CD4-positive, alpha-beta T cell treated with Interleukin-4 for 4 hours (primary cell): ENCODE measurements around the gene OSBPL8.
"Not testable (repeated sequence)": the region's sequence is repeated elsewhere in the genome, so short reads cannot be mapped to it uniquely, and the experiment has no call there.

ENCODE experiments used
- DNase-seq: peaks from one replicate; pipeline ENCODE4 v3.0.0-alpha.2; 2020

Gene OSBPL8

GRCh38 chr12:76346798-76347420, 212.7 kb downstream of the OSBPL8 start:
- no peak for DNase-seq

GRCh38 chr12:76346236-76346635, 213.3 kb downstream of the OSBPL8 start:
- DNase-seq = no peak

- no peak for DNase-seq
Observed at GRCh38 chr12:76345569-76345968, 214.0 kb downstream of the OSBPL8 start.

- DNase-seq = no peak
Observed at GRCh38 chr12:76341436-76342030, 218.0 kb downstream of the OSBPL8 start.

- no peak for DNase-seq
Observed at GRCh38 chr12:76340680-76341435, 218.7 kb downstream of the OSBPL8 start.

GRCh38 chr12:76337583-76337982, 222.0 kb downstream of the OSBPL8 start:
- no peak for DNase-seq

- DNase-seq = no peak
Observed at GRCh38 chr12:76332606-76333005, 227.0 kb downstream of the OSBPL8 start.

- no peak for DNase-seq
Observed at GRCh38 chr12:76329606-76330005, 230.0 kb downstream of the OSBPL8 start.

GRCh38 chr12:76329159-76329558, 230.4 kb downstream of the OSBPL8 start:
- no peak for DNase-seq

- DNase-seq = not testable (repeated sequence)
Observed at GRCh38 chr12:76319595-76320319, 239.8 kb downstream of the OSBPL8 start.

GRCh38 chr12:76318773-76319594, 240.6 kb downstream of the OSBPL8 start:
- no peak for DNase-seq

GRCh38 chr12:76317976-76318375, 241.6 kb downstream of the OSBPL8 start:
- DNase-seq = no peak

GRCh38 chr12:76316468-76316867, 243.1 kb downstream of the OSBPL8 start:
- DNase-seq = no peak

- no peak for DNase-seq
Observed at GRCh38 chr12:76313299-76313698, 246.3 kb downstream of the OSBPL8 start.

- DNase-seq = no peak
Observed at GRCh38 chr12:76312315-76312714, 247.3 kb downstream of the OSBPL8 start.

GRCh38 chr12:76311796-76312195, 247.8 kb downstream of the OSBPL8 start:
- no peak for DNase-seq

- no peak for DNase-seq
Observed at GRCh38 chr12:76310110-76310509, 249.5 kb downstream of the OSBPL8 start.

GRCh38 chr12:76308866-76309265, 250.7 kb downstream of the OSBPL8 start:
- no peak for DNase-seq

GRCh38 chr12:76307083-76307482, 252.5 kb downstream of the OSBPL8 start:
- no peak for DNase-seq

- no peak for DNase-seq
Observed at GRCh38 chr12:76303989-76304460, 255.5 kb downstream of the OSBPL8 start.

- no peak for DNase-seq
Observed at GRCh38 chr12:76303365-76303764, 256.2 kb downstream of the OSBPL8 start.
